GM12872 (cell line): Measurements from ENCODE around the gene GUCA2B.
A peak's percentile ranks its signal among the peaks of the same experiment; 100 is the strongest.

Experiments used
- TF ChIP-seq, protein P1 (sequence below): IDR thresholded peaks from 3 replicates; pipeline ENCODE4 v1.5.1; 2011; ENCODE audit warnings: low read depth, mild to moderate bottlenecking, low read length, moderate library complexity; ENCODE audit not compliant: insufficient read depth

The GUCA2B gene

DNA sequence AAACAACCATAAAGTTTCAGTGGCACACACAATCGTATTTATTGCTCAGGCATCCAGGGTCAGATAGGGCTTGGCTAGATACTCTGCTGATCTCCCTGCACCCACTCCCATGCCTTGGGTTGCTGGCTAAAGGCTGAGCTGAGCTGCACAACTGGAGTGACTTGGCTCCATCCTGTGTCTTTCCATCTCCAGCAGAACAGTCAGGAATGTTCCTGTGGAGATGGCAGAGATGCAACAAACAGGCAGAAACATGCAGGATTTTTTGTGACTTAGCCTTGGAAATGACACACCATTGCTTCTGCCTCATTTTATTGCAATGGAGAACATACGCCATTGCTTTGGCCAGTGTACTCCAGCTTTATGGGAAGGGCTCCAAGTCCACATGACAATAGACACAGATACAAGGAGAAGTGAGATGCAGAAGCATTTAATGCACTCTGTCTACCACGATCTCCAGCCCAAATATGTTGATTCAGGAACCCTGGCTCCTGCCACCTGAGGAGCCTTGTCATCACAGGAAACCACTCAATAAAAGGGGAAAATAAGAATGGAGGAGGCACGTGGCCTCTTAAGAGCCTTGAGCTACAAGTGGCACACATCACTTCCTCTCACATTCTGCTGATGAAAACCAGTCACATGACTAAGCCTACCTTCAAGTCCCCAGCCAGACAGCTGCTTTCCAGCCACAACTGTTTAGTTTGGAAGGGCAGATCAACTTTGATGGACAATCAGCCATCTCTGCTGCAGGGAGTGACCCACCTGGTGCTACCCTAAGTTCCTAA is 10.1 kb upstream of the GUCA2B start:
- TF ChIP-seq, protein P1, sequence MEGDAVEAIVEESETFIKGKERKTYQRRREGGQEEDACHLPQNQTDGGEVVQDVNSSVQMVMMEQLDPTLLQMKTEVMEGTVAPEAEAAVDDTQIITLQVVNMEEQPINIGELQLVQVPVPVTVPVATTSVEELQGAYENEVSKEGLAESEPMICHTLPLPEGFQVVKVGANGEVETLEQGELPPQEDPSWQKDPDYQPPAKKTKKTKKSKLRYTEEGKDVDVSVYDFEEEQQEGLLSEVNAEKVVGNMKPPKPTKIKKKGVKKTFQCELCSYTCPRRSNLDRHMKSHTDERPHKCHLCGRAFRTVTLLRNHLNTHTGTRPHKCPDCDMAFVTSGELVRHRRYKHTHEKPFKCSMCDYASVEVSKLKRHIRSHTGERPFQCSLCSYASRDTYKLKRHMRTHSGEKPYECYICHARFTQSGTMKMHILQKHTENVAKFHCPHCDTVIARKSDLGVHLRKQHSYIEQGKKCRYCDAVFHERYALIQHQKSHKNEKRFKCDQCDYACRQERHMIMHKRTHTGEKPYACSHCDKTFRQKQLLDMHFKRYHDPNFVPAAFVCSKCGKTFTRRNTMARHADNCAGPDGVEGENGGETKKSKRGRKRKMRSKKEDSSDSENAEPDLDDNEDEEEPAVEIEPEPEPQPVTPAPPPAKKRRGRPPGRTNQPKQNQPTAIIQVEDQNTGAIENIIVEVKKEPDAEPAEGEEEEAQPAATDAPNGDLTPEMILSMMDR = no peak

DNA sequence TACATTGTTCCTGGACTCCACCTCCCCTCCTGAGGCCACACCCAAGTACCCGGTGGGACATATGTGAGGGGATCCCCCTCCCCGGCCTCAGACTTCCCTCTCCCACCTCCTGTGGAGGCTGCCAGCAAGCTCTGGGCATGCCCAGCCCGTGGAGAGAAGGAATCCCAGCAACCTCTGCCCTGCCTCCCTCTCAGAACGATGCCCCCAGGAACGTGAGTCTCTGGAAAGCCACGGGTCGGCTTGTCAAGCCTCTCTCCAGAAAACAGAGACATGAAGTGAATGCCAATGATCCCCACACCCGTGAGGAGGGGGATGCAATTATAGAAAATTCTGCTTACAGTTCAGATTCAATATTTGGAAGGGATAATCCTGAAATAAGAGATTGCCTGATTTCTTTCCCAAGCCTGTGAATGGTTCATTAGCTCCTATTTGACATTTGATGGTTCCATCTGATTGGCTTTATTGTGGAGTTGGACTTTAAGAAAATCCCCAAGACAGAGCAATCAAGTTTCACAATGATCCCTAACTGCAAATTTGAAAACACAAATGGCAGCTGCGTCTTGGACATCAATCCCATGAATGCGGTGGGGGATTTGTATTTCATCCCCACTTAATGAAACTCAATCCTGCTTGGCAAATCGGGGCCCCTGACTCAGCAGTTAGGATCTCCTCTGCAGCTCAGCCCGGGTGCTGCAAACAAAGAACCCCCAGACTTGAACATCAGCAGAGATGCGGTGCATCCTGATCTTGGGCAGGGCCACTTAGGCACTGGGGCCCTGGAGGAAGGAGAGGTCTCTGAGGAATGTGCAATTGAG is 9.1 kb upstream of the GUCA2B start:
- TF ChIP-seq, protein P1 = no peak

DNA sequence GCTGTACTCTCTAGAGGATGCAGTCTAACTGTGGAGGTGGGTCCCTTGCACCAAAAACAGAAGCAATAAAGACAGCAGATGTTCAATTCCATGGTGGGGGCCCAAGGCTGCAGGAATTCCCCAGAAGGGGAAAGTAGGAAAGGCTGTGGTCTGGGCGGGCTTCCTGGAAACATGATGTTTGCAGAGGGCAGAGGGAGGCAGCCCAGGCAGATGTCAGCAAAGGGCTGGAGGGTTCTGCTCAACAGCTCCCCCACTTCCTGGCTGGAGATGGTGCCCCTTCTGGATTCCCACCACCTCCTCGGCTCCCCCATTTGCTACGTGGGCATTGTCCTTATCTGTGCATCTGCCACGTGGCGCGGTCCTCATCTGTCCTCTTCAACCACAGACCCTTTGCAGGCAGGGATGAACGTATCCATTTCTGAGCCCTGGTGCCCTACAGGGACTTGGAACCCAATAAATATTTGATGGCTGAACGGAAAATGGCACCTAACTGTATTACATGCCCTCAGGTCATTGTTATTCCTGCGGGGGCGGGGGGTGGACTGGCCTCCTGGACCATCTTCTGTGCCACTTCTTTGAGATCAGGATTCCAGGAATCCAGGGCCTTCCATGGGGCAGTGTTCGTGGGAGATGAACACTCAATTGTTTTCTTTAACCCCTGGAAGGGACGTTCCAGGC is 8.4 kb upstream of the GUCA2B start:
- TF ChIP-seq, protein P1 = 0 out of 3 replicates have a peak, but pooled peaks have one; percentile 1

DNA sequence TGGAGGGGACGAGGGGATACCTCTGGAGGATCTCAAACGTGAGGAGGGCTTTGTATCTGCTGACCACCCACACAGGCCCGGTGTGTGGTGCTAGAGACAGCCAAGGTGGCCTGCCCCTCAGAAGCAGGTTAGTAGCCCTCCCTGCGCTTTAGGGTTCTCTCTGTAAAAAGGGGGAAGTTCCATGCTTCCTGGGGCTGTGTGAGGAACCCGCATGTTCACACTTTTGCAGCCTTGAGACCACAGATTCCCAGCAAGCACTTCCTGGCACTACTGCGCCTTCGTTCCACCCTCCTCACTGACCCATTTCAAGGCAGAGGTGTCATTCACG is 7.9 kb upstream of the GUCA2B start:
- TF ChIP-seq, protein P1 = no peak

DNA sequence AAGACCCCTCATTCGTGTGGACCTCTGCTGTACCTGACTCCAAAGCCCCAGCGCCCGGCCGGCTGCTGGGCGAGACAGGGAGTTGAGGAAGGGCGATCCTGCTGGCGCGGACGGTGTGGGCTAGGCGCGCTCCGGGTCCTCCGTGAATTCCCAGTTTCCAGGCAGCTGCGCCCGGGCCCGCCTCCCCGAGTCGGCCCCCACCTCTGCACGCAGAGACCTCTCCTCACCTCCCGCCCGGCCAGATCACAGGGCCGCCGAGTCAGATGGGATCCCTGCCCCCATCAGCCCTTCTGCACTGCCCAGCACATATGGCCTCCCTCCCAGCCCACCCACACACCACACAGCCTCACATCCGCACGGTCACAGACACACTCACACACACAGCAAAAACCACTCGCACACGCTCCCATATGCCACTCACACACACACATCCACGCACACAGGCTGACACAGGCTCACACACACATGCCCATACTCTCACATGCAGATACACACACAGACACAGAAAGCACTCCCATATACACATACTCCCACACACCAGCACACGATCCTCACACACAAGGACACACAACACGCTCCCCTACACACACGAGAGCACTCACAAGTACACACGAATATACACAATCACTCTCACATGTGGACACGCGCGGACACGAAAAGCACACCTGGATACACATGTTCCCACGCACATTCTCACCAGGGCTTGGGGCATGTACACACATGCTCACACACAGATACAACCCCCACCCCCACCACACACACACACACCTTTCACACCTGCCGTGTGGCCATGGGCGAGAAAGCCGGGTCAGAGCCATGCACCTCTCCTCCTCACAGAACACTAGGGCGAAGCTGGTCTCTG is 7.2 kb upstream of the GUCA2B start:
- TF ChIP-seq, protein P1 = no peak

DNA sequence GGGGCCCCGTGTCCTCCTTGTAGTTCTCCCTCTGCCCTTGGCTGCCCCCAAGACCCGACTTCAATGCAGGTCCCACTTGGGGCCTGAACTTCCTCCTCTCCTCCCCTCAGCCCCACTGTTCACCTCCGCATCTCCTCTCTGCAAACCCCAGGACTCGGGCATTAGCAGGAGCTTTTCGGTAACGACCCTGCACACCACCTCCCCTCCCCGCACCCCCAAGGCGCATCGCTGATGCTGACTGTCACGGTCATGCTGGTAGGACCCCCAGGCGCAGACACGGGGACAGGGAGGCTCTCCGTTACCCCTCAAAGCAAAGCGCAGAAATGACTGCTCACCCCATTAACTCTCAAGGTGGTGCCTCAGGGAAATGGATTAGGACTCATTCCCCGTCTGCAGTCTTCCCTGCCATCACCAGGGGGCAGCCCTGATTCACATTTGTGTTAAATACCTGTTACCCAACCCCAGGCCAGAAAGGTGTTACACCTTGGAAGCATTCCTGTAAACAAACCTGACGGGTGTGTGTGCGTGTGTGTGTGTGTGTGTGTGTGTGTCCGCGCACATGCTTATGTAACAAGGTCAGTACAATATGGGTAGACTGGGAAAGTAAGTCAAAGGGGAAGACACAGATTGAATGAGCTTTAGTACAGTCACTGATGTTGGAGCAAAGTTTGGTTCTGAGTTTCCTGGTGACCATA is 6.4 kb upstream of the GUCA2B start:
- TF ChIP-seq, protein P1 = peak; percentile 89
